ENCODE measurements around the gene MYH7. TPM values are rescaled to one million over a fixed set of nuclear protein-coding genes. Genes with fewer than 3 reads are reported as not detected.

The MYH7 gene
- polyA plus RNA-seq, 1 donor (not counting 4 experiments of a cell fraction or from before 2014, with no cell fraction given), result not detected

DNA sequence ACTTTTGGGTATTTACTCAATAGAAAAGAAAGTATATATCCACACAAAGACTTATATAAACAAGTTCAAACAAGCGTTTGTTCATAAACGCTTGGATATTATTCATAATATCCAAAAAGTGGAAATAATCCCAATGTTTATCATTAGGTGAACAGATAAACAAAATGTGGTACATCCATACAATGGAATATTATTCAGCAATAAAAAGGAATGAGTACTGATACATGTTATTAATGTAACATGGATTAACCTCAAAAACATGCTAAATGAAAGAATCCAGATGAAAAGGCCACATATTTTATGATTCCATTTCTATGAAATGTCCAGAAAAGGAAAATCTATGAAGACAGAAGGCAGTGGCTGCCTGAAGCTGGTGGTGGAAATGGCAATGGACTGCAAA lies 16.8 kb upstream of the MYH7 start:
- Histone ChIP-seq H2AFZ (ENCODE audit: control insufficient read depth, low read length) (no peak overlapping the region), H3K9me1 (ENCODE audit: control insufficient read depth, extremely low read depth, insufficient read depth, low read length) (no peaks in the 10 kb centered on the region), H4K20me1 (ENCODE audit: control insufficient read depth, extremely low read depth, insufficient read depth, low read length) (no peaks in the 10 kb centered on the region), H3K4me2 (ENCODE audit: control insufficient read depth, extremely low read depth, insufficient read depth, low read depth, low read length) (no peak overlapping the region), H3K27me3 (ENCODE audit: control insufficient read depth, extremely low read depth, insufficient read depth, low read length) (no peaks in the 10 kb centered on the region), H3K9me3 (ENCODE audit: control insufficient read depth, low read depth, low read length) (no peaks in the 10 kb centered on the region), H3K27ac (ENCODE audit: control insufficient read depth, insufficient read depth, low read length) (no peak overlapping the region), H3K4me1 (ENCODE audit: control insufficient read depth, extremely low read depth, insufficient read depth, low read length) (peaks cover 11% of the 10 kb centered on the region), H3K9ac (ENCODE audit: control insufficient read depth, extremely low read depth, insufficient read depth, low read length) (no peak overlapping the region), H3K79me2 (ENCODE audit: control insufficient read depth, insufficient read depth, low read length) (no peaks in the 10 kb centered on the region), H3K36me3 (ENCODE audit: control insufficient read depth in 2 of 2, extremely low read depth in 1 of 2, insufficient read depth in 2 of 2, low read length in 2 of 2) (no peaks in the 10 kb centered on the region), H3K4me3 (ENCODE audit: control insufficient read depth in 2 of 3, extremely low read depth in 1 of 3, insufficient read depth in 2 of 3, low read depth in 1 of 3, low read length in 3 of 3) (no peak overlapping the region)
- no peak for TF ChIP-seq EZH2 (IDR thresholded peaks at IDR 0.05; ENCODE audit: low read length)
- TF ChIP-seq, protein P1, sequence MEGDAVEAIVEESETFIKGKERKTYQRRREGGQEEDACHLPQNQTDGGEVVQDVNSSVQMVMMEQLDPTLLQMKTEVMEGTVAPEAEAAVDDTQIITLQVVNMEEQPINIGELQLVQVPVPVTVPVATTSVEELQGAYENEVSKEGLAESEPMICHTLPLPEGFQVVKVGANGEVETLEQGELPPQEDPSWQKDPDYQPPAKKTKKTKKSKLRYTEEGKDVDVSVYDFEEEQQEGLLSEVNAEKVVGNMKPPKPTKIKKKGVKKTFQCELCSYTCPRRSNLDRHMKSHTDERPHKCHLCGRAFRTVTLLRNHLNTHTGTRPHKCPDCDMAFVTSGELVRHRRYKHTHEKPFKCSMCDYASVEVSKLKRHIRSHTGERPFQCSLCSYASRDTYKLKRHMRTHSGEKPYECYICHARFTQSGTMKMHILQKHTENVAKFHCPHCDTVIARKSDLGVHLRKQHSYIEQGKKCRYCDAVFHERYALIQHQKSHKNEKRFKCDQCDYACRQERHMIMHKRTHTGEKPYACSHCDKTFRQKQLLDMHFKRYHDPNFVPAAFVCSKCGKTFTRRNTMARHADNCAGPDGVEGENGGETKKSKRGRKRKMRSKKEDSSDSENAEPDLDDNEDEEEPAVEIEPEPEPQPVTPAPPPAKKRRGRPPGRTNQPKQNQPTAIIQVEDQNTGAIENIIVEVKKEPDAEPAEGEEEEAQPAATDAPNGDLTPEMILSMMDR (optimal IDR thresholded peaks at IDR 0.05 in 1 of 3, IDR thresholded peaks at IDR 0.05 in 1 of 3, conservative IDR thresholded peaks at IDR 0.05 in 1 of 3; ENCODE audit: extremely low read depth in 1 of 3, insufficient read depth in 2 of 3, low read length in 3 of 3), result no peak
- FAIRE-seq (no peak), DNase-seq (ENCODE audit: low read depth, low spot score) (no peak)
- dilution Hi-C loops (cut with MboI; ENCODE audit: extremely low pct_ligation_motif_present, low sequenced_read_pairs), result no loop called here

DNA sequence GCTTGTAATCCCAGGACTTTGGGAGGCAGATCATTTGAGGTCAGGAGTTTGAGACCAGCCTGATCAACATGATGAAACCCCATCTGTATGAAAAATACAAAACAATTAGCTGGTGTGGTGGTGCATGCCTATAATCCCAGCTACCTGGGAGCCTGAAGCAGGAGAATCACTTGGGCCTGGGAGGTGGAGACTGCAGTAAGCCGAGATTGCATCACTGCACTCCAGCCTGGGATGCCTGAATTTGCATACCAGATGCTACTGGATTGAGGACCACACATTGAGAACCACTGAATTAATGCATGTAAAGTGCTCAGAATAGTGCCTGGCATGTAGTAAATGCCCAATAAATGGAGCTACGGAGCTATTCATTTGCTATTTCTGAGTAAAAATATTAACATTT lies 14.9 kb upstream of the MYH7 start:
- Histone ChIP-seq H3K9me1 (ENCODE audit: control insufficient read depth, extremely low read depth, insufficient read depth, low read length) (no peaks in the 10 kb centered on the region), H3K27ac (ENCODE audit: control insufficient read depth, insufficient read depth, low read length) (no peak overlapping the region), H3K4me2 (ENCODE audit: control insufficient read depth, extremely low read depth, insufficient read depth, low read depth, low read length) (no peak overlapping the region), H3K79me2 (ENCODE audit: control insufficient read depth, insufficient read depth, low read length) (no peaks in the 10 kb centered on the region), H3K27me3 (ENCODE audit: control insufficient read depth, extremely low read depth, insufficient read depth, low read length) (no peaks in the 10 kb centered on the region), H3K9me3 (ENCODE audit: control insufficient read depth, low read depth, low read length) (no peaks in the 10 kb centered on the region), H2AFZ (ENCODE audit: control insufficient read depth, low read length) (no peak overlapping the region), H4K20me1 (ENCODE audit: control insufficient read depth, extremely low read depth, insufficient read depth, low read length) (no peaks in the 10 kb centered on the region), H3K9ac (ENCODE audit: control insufficient read depth, extremely low read depth, insufficient read depth, low read length) (no peak overlapping the region), H3K4me3 (ENCODE audit: control insufficient read depth in 2 of 3, extremely low read depth in 1 of 3, insufficient read depth in 2 of 3, low read depth in 1 of 3, low read length in 3 of 3) (no peak overlapping the region), H3K4me1 (ENCODE audit: control insufficient read depth, extremely low read depth, insufficient read depth, low read length) (peaks cover 17% of the 10 kb centered on the region), H3K36me3 (ENCODE audit: control insufficient read depth in 2 of 2, extremely low read depth in 1 of 2, insufficient read depth in 2 of 2, low read length in 2 of 2) (no peaks in the 10 kb centered on the region)
- no peak for FAIRE-seq
- dilution Hi-C loops (cut with MboI; ENCODE audit: extremely low pct_ligation_motif_present, low sequenced_read_pairs), result no loop called here
- no peak for DNase-seq (ENCODE audit: low read depth, low spot score)
- no peak for TF ChIP-seq EZH2 (IDR thresholded peaks at IDR 0.05; ENCODE audit: low read length)
- TF ChIP-seq, protein P1 (optimal IDR thresholded peaks at IDR 0.05 in 1 of 3, IDR thresholded peaks at IDR 0.05 in 1 of 3, conservative IDR thresholded peaks at IDR 0.05 in 1 of 3; ENCODE audit: extremely low read depth in 1 of 3, insufficient read depth in 2 of 3, low read length in 3 of 3), result no peak
